Limb (tissue), 2 donors: Measurements from ENCODE around the gene AFAP1L1.

Source experiments
- DNase-seq, 2 donors: peaks; one replicate each; pipeline ENCODE4 v3.0.0-alpha.2; 2016; ENCODE audit errors: extremely low spot score in 2 of 2

The AFAP1L1 gene

GRCh38 chr5:149372076-149372795, 100.6 kb downstream of the AFAP1L1 start:
- DNase-seq: no peak

- DNase-seq: no peak
Measured at GRCh38 chr5:149372932-149373331, 101.3 kb downstream of the AFAP1L1 start.

- no peak for DNase-seq
Measured at GRCh38 chr5:149374303-149374702, 102.6 kb downstream of the AFAP1L1 start.

DNA sequence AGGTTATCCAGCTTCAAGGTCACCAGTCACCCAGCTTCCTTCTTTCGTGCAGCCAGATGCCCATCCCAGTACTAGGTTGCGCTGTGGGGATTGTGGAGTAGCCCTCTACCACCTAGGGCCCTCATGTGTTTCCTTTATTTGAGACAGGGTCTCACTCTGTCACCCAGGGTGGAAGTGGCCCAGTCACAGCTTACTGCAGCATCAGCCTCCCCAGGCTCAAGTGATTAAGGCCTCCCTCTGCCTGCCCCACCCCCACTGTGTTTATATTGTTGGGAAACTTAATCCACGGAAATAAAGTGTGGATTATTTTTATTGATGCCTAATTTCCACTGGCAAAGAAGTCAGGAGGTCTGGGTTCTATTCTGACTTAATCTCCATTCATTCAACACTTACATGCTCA, 103.1 kb downstream of the AFAP1L1 start:
- DNase-seq: no peak

DNA sequence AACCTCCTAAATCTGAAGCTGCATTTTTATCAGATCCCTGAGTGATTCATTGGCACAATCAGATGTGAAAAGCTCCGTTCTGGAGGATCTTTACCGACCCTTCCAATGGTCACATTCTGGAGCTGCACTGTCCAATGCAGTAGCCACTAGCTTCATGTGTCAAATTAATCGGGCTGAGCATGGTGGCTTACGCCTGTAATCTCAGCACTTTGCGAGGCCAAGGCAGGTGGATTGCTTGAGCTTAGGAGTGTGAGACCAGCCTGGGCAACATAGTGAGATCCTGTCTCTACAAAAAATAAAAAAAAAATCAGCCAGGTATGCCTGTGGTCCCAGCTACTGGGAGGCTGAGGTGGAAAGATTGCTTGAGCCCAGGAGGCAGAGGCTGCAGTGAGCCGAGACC, 103.8 kb downstream of the AFAP1L1 start:
- no peak for DNase-seq

DNA sequence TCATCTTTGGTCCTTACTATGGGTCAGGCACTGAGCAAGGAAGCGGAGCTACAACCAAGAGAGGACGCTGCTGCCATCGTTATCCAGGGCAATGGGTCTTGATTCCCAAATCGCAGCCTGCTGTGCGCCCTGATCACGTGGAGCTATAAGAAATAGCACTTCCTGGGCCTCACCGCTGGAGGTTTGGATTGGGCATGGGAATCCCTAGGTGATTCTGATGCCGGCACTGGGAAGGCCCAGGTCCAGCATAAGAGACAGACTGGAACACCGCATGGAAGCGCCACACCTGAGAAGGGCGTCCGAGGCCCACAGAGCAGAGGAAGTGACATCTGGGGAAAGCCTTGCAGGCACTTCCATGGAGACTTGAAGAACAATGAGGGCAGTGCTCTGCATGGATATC, 104.4 kb downstream of the AFAP1L1 start:
- DNase-seq: no peak

DNA sequence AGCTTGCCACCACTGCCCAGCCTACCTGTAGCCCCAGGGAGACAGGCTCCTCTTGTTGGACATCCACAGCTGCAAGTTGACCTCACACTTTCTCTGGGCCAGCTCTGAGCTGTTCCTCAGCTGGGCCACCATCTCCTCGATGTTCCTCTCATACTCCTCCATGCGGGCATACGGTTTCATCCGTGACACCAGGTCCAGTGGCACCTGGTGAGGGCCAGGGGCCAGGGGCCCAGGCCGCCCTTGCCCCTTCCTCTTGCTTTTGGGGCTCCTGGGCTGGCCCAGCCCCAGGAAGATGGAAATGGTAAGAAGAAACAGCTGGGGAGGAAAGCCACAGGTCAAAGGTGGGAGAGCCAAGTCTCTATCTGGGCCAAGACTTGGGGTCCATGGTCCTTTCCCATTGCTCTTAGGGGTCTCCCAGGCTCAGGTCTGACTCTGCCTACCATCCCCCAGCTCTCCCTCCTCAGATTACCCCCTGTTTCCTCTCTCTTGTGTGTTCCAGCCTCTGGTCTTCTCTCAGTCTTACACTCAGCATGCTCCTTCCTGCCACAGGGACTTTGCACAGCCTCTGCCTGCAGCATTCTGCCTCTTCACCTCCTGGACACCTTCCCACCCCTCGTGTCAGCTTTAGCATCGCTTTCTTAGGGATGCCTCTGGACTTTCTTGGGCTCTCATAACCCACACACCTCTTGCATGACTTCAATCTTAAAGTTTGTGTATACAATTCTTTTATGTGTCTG, 105.2 kb downstream of the AFAP1L1 start:
- DNase-seq: no peak

GRCh38 chr5:149378241-149378820, 106.7 kb downstream of the AFAP1L1 start:
- no peak for DNase-seq

- no peak for DNase-seq
Measured at GRCh38 chr5:149379177-149379761, 107.6 kb downstream of the AFAP1L1 start, which contains the start of gene IL17B. Gene IL17B (minus strand): TSS chr5:149379292. CDS start chr5:149379225, 67 bp downstream.

DNA sequence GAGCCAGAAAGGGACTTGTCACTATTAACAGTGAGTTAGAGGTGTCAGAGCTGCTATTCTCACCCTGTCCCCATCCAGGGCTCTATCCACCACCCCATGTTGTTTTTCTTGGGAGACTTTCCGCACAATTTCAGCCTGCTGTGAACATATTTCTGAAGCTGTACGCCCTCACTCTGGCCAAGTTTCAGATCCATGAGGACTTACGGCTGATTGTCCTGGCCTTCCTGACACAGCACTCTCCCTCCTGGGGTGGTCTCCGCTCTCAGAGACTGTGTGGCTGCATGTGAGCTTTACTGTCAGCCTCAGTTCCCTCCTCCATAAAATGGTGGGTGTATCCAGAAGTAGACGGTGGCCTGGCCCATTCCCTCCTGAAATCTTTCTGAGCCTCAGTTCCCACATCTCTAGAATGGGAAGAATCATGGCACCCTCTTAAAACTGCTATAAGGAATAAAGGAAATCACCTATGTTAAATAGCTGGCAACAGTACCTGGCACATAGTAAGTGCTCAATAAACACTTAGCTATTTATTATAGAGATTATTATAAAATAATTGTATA, 108.2 kb downstream of the AFAP1L1 start:
- no peak for DNase-seq

DNA sequence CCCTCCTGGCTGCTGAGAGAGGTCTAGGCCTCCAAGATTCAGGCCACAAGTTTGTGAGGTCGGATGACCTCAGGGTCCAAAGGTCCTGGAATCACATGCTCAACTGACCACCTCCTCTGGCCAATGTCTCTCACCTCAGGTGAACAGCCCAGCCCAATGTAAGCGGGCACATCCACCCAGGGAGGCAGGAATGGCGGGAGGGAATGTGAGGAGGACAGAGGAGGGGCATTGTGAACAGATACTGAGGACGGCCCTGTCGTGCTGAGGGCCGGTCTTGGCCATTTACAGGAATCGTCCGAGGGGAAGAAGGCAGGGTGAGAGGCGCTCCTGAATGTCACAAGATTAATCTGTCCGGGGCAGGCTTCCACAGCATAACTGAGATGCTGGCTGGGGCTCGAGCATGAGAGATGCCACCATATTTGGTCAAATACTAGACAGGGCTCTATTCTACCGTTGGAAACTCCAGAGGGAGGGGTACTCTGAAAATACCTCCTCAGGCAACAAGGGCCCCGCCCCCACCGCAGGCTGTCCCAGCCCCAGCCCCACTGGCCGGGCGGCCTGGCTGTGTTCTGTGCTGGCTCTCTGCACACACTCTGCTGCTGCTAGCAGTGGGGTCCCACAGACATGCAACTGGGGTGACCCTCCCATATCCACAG, 108.9 kb downstream of the AFAP1L1 start:
- no peak for DNase-seq

- DNase-seq: no peak
Measured at GRCh38 chr5:149381261-149381985, 109.8 kb downstream of the AFAP1L1 start.

GRCh38 chr5:149381986-149382338, 110.3 kb downstream of the AFAP1L1 start:
- DNase-seq: peak; percentile 64 to 87

DNA sequence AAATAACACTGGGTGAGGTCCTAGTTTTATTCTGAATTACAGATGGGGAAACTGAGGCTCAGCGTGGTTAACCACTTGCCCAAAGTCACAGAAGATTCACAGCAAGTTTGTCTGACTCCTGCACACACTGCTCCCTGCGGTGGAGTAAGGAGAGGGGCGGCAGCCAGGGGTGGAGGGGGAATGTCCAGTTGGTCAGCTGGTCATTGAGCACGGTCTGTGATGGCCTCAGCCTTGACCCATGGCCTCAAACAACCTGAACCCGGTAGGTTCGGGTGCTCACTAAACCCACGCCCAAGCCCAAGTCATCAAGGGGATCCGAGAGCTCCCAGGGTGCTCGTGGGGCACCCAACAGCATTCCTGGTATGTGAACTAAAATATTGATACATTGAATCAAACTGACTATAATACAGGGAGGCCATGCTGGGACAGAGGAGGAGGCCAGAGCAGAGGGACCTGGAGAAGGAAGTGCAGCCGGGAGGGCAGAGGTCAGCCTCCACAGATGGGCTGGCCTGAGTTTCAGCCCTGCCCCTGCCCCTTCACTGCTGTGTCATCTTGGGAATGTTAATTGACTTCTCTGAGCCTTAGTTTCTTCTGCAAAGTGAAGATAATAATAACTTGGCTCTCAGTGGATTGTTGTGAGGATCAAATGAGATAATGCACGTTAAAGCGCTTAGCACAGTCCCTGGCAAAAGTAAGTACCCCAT, 111.0 kb downstream of the AFAP1L1 start:
- no peak for DNase-seq

GRCh38 chr5:149383399-149383798, 111.7 kb downstream of the AFAP1L1 start:
- no peak for DNase-seq

GRCh38 chr5:149386166-149386565, 114.5 kb downstream of the AFAP1L1 start:
- no peak for DNase-seq

- DNase-seq: no peak
Measured at GRCh38 chr5:149387081-149387631, 115.5 kb downstream of the AFAP1L1 start.

- DNase-seq: no peak
Measured at GRCh38 chr5:149387982-149388381, 116.3 kb downstream of the AFAP1L1 start.

- DNase-seq: no peak
Measured at GRCh38 chr5:149388498-149389190, 117.0 kb downstream of the AFAP1L1 start.
